ENCODE results near the gene G6PC3.

- TF ChIP-seq CTCF (IDR thresholded peaks at IDR 0.05; ENCODE audit: extremely low read depth in 1 of 2, insufficient read depth in 1 of 2, low read depth in 1 of 2, low read length in 2 of 2) = no peak
- TF ChIP-seq POLR2A (IDR thresholded peaks at IDR 0.05; ENCODE audit: low read depth, low read length) = no peak
- no peak for TF ChIP-seq MAX (IDR thresholded peaks at IDR 0.05; ENCODE audit: insufficient read depth, insufficient read length)
These were observed 17.2 kb upstream of the G6PC3 start for GRCh38 chr17:44053125-44053872.

Data from endothelial cell of umbilical vein (primary cell).